GM12878 (cell line): Measurements from ENCODE around the gene GSG1. TPM values are rescaled to one million over a fixed set of nuclear protein-coding genes. Genes with fewer than 3 reads are reported as not detected.

Experiments
- ATAC-seq: fragments of 200-7000 bp; cut with Tn5 transposase; 3 replicates; pipeline ENCODE4 v1.9.1; 2020; ENCODE audit warnings: mild to moderate bottlenecking, moderate library complexity
- BruUV-seq: library from RNA; stranded (reverse); fragments of 400-500 nt; replicated peaks from 2 replicates; lab custom pipeline; 2021; lab: Mats Ljungman, UMichigan
- CTCF ChIA-PET: fragments of 300-600 bp; sonication (Branson Sonifier 250); formaldehyde crosslinking; extraction: SDS; loops from one replicate; lab custom pipeline; 2021; ENCODE audit warnings: inconsistent platforms; lab: Yijun Ruan, JAX
- POLR2A ChIA-PET: fragments of 350-600 bp; formaldehyde crosslinking; extraction: SDS; loops from one replicate; lab custom pipeline; 2021; ENCODE audit warnings: inconsistent platforms; lab: Charles Lee
- RAD21 ChIA-PET: fragments of 300-600 bp; sonication (Branson Sonifier 250); formaldehyde crosslinking; loops from one replicate; lab custom pipeline; 2023; ENCODE audit warnings: antibody characterized with exemption; ENCODE audit not compliant: unreplicated experiment; lab: Charles Lee
- SMC1A ChIA-PET: fragments of 300-600 bp; sonication (Branson Sonifier 250); formaldehyde crosslinking; loops from one replicate; lab custom pipeline; 2023; ENCODE audit not compliant: unreplicated experiment, uncharacterized antibody; lab: Charles Lee
- DNase-seq: peaks from one replicate; pipeline ENCODE4 v3.0.0-alpha.2; 2011; ENCODE audit warnings: low read depth, low spot score
- FAIRE-seq: peaks from 3 replicates; lab custom pipeline; 2011; peaks lifted over from hg19 to GRCh38; lab: Jason Lieb, UNC
- H2AFZ ChIP-seq: 2 replicates; pipeline ENCODE4 v1.6.0; 2011; ENCODE audit warnings: low read depth, low read length, control low read depth; ENCODE audit not compliant: control insufficient read depth
- H3K27ac ChIP-seq: 2 replicates; pipeline ENCODE4 v1.5.1; 2011; ENCODE audit warnings: control low read depth; ENCODE audit not compliant: control insufficient read depth, insufficient read depth
- H3K27me3 ChIP-seq, 2 experiments: replicated peaks in 1 of 2; 2 replicates each; pipeline versions ENCODE4 v1.6.0 to v1.6.1; 2011; ENCODE audit warnings: low read length in 1 of 2; ENCODE audit not compliant: control insufficient read depth in 2 of 2, insufficient read depth in 2 of 2
- H3K36me3 ChIP-seq, 2 experiments: 2 replicates each; pipeline ENCODE4 v1.5.1; 2011; ENCODE audit warnings: low read length in 1 of 2; ENCODE audit not compliant: control insufficient read depth in 2 of 2, insufficient read depth in 2 of 2
- H3K4me1 ChIP-seq: 2 replicates; pipeline ENCODE4 v1.6.1; 2011; ENCODE audit warnings: mild to moderate bottlenecking, low read length, moderate library complexity, mixed read lengths; ENCODE audit not compliant: control insufficient read depth, insufficient read depth
- H3K4me2 ChIP-seq: 2 replicates; pipeline ENCODE4 v1.6.0; 2011; ENCODE audit warnings: control low read depth; ENCODE audit not compliant: control insufficient read depth, insufficient read depth
- H3K4me3 ChIP-seq: fragments of 200-600 bp; sonication (generic); 2 replicates; pipeline ENCODE4 v1.5.1; 2016
- H3K79me2 ChIP-seq: 2 replicates; pipeline ENCODE4 v1.6.0; 2011; ENCODE audit warnings: low read length; ENCODE audit not compliant: control insufficient read depth, insufficient read depth
- H3K9ac ChIP-seq: 2 replicates; pipeline ENCODE4 v1.8.0; 2011; ENCODE audit warnings: low read length, control low read depth, mixed read lengths; ENCODE audit not compliant: control insufficient read depth, insufficient read depth
- H3K9me3 ChIP-seq: replicated peaks from 3 replicates; pipeline ENCODE4 v1.5.1; 2011; ENCODE audit warnings: mild to moderate bottlenecking, low read length; ENCODE audit not compliant: control insufficient read depth, insufficient read depth
- H4K20me1 ChIP-seq: 2 replicates; pipeline ENCODE4 v1.6.0; 2011; ENCODE audit not compliant: control insufficient read depth, insufficient read depth
- CREM ChIP-seq: IDR thresholded peaks from 2 replicates; pipeline ENCODE4 v1.6.1; 2014; ENCODE audit warnings: antibody characterized with exemption, low read depth
- DPF2 ChIP-seq: fragments of 450-650 bp; IDR thresholded peaks from 2 replicates; pipeline ENCODE4 v1.6.1; 2017; ENCODE audit warnings: mild to moderate bottlenecking
- EZH2 ChIP-seq: IDR thresholded peaks from 2 replicates; pipeline ENCODE4 v1.6.1; 2012; ENCODE audit warnings: low read depth, mild to moderate bottlenecking, control low read depth, inconsistent platforms, low read length, borderline replicate concordance; ENCODE audit not compliant: control insufficient read depth
- FOXM1 ChIP-seq: IDR thresholded peaks from 2 replicates; pipeline ENCODE4 v1.6.1; 2012; ENCODE audit warnings: low read depth, mild to moderate bottlenecking, inconsistent platforms, low read length, moderate library complexity
- JUNB ChIP-seq: IDR thresholded peaks from 2 replicates; pipeline ENCODE4 v1.6.1; 2016; ENCODE audit warnings: antibody characterized with exemption, mild to moderate bottlenecking
- LARP7 ChIP-seq: fragments of 450-650 bp; IDR thresholded peaks from 2 replicates; pipeline ENCODE4 v1.6.1; 2017; ENCODE audit warnings: mild to moderate bottlenecking
- NRF1 ChIP-seq: conservative IDR thresholded peaks from 2 replicates; pipeline ENCODE4 v1.6.1; 2011; ENCODE audit warnings: mild to moderate bottlenecking, low read depth, low read length, improper control_type of control experiment
- RCOR1 ChIP-seq: conservative IDR thresholded peaks from 2 replicates; pipeline ENCODE4 v1.6.1; 2012; ENCODE audit warnings: low read depth, low read length, improper control_type of control experiment
- SPI1 ChIP-seq: IDR thresholded peaks from 2 replicates; pipeline ENCODE4 v1.6.1; 2011; ENCODE audit warnings: low read depth, mild to moderate bottlenecking, low read length, moderate library complexity, borderline replicate concordance; ENCODE audit not compliant: insufficient read depth
- SREBF1 ChIP-seq: IDR thresholded peaks from 2 replicates; pipeline ENCODE4 v1.6.1; 2012; ENCODE audit warnings: mild to moderate bottlenecking, low read length
- STAT3 ChIP-seq: IDR thresholded peaks from 2 replicates; pipeline ENCODE4 v1.6.1; 2011; ENCODE audit warnings: low read depth, low read length, improper control_type of control experiment
- WRNIP1 ChIP-seq: IDR thresholded peaks from 2 replicates; pipeline ENCODE4 v1.6.1; 2011; ENCODE audit warnings: low read depth, low read length, improper control_type of control experiment, borderline replicate concordance
- ZNF592 ChIP-seq: fragments of 450-650 bp; IDR thresholded peaks from 2 replicates; pipeline ENCODE4 v1.6.1; 2017; ENCODE audit warnings: mild to moderate bottlenecking, moderate library complexity
- WGBS: methylation state at CpG from one replicate; pipeline ENCODE4 v1.1.6; 2016; ENCODE audit warnings: low lambda C conversion rate; ENCODE audit not compliant: insufficient replicate concordance, insufficient coverage; ENCODE audit errors: missing lambda C conversion rate; 5-methylcytosine and 5-hydroxymethylcytosine counted together
- in situ Hi-C: fragments of 300-500 bp; cut with MboI; formaldehyde crosslinking; loops from 9 replicates; pipeline ENCODE4 v1.14.3; 2018; ENCODE audit warnings: mixed read lengths
- intact Hi-C: fragments of 100-400 bp; cut with micrococcal nuclease; formaldehyde crosslinking; loops from one replicate; pipeline ENCODE4 v1.14.2; 2022; ENCODE audit not compliant: unreplicated experiment
- polyA plus RNA-seq, 11 experiments: library from polyadenylated mRNA; depleted of rRNA in 4 of 11; unstranded in 6 of 11; stranded (reverse) in 5 of 11; fragments of >200 nt; fragmentation: Nextera tagmentation in 4 of 11; fragmentation: Illumina TruSeq in 1 of 11; extraction: Ambion mirVana in 4 of 11; extraction: Trizol in 1 of 11; gene quantifications; 1 replicate in 1 of 11; 2 replicates in 10 of 11; pipeline versions ENCODE4 v1.2.1 to v1.2.3, GENCODE V29; 2011 to 2016; ENCODE audit warnings: inconsistent platforms in 2 of 11, missing spikeins in 2 of 11, low read depth in 1 of 11
- total RNA-seq, 4 experiments: library from RNA; depleted of rRNA in 3 of 4; stranded (reverse); fragments of >200 nt in 3 of 4; fragmentation: Illumina TruSeq in 1 of 4; extraction: Trizol in 1 of 4; gene quantifications; 2 replicates each; pipeline versions ENCODE4 v1.2.1 to v1.2.3, GENCODE V29; 2013 to 2021
- TF ChIP-seq, protein P1 (sequence below): IDR thresholded peaks from 2 replicates; pipeline ENCODE4 v1.6.1; 2011; ENCODE audit warnings: borderline replicate concordance, low read depth, mild to moderate bottlenecking, moderate library complexity, low read length; ENCODE audit not compliant: insufficient read depth, poor library complexity, severe bottlenecking
- TF ChIP-seq, protein P2 (sequence below): fragments of 450-650 bp; IDR thresholded peaks from 2 replicates; pipeline ENCODE4 v1.6.1; 2017; ENCODE audit warnings: mild to moderate bottlenecking, low read depth, inconsistent platforms; ENCODE audit not compliant: poor library complexity, severe bottlenecking

GSG1 gene
- total and polyA plus RNA-seq, 10 of the 15 experiments (the other 5 are each of a cell fraction or from before 2014, with no cell fraction given) = not detected

GRCh38 chr12:13093191-13093847, 10.1 kb downstream of the GSG1 start:
- DNase-seq (no peak), ATAC-seq (no peak), FAIRE-seq (no peak)
- no peaks in the 10 kb centered on the region for H3K36me3 ChIP-seq
- BruUV-seq = no TSS peak
- intact Hi-C loops = no loop called here
- no peak overlapping the region for H3K27ac ChIP-seq
- TF ChIP-seq SREBF1 (no peak), DPF2 (no peak), CREM (no peak), NRF1 (no peak), WRNIP1 (no peak), SPI1 (no peak), ZNF592 (no peak), FOXM1 (no peak), JUNB (no peak), RCOR1 (no peak), STAT3 (no peak), LARP7 (no peak), EZH2 (no peak)
- TF ChIP-seq, protein P1, sequence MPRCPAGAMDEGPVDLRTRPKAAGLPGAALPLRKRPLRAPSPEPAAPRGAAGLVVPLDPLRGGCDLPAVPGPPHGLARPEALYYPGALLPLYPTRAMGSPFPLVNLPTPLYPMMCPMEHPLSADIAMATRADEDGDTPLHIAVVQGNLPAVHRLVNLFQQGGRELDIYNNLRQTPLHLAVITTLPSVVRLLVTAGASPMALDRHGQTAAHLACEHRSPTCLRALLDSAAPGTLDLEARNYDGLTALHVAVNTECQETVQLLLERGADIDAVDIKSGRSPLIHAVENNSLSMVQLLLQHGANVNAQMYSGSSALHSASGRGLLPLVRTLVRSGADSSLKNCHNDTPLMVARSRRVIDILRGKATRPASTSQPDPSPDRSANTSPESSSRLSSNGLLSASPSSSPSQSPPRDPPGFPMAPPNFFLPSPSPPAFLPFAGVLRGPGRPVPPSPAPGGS = no peak
- TF ChIP-seq, protein P2, sequence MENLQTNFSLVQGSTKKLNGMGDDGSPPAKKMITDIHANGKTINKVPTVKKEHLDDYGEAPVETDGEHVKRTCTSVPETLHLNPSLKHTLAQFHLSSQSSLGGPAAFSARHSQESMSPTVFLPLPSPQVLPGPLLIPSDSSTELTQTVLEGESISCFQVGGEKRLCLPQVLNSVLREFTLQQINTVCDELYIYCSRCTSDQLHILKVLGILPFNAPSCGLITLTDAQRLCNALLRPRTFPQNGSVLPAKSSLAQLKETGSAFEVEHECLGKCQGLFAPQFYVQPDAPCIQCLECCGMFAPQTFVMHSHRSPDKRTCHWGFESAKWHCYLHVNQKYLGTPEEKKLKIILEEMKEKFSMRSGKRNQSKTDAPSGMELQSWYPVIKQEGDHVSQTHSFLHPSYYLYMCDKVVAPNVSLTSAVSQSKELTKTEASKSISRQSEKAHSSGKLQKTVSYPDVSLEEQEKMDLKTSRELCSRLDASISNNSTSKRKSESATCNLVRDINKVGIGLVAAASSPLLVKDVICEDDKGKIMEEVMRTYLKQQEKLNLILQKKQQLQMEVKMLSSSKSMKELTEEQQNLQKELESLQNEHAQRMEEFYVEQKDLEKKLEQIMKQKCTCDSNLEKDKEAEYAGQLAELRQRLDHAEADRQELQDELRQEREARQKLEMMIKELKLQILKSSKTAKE = no peak
- WGBS = 61% methylated on average over 7 of the region's 7 CpGs
- SMC1A ChIA-PET = interaction anchor here (1.4 kb wide), 1 partner anchor 119 kb away, joined by 5 read pairs; no protein-coding TSS in a partner anchor
- in situ Hi-C loops = no loop called here
- H3K4me2 ChIP-seq = no peak overlapping the region
- H3K4me1 ChIP-seq = peaks cover 27% of the 10 kb centered on the region
- no peaks in the 10 kb centered on the region for H3K27me3 ChIP-seq
- H3K9ac ChIP-seq = no peak overlapping the region
- RAD21 ChIA-PET = no interaction called here
- no peaks in the 10 kb centered on the region; the same call in 2 of the 3 replicates for H3K9me3 ChIP-seq
- H3K4me3 ChIP-seq = no peak overlapping the region
- H4K20me1 ChIP-seq = no peaks in the 10 kb centered on the region
- POLR2A ChIA-PET = no interaction called here
- no peaks in the 10 kb centered on the region for H3K79me2 ChIP-seq
- CTCF ChIA-PET = interaction anchor here (1.0 kb wide), 1 partner anchor 119 kb away, joined by 5 read pairs; no protein-coding TSS in a partner anchor
- no peak overlapping the region for H2AFZ ChIP-seq
